SU-DHL-6 (cell line): Measurements from ENCODE around the gene LRP1B.

Experiments used
- H2AFZ ChIP-seq: fragments of 200-600 bp; sonication (generic); 2 replicates; pipeline ENCODE4 v1.6.1; 2014; ENCODE audit warnings: low read depth, mild to moderate bottlenecking, moderate library complexity, mixed read lengths, antibody characterized with exemption, low read length; ENCODE audit not compliant: severe bottlenecking
- H3F3A ChIP-seq: fragments of 200-600 bp; shearing (Covaris generic); 2 replicates; pipeline ENCODE4 v1.6.0; 2016; ENCODE audit warnings: antibody characterized with exemption, mild to moderate bottlenecking; ENCODE audit not compliant: insufficient read depth
- H3K27ac ChIP-seq: fragments of 200-600 bp; sonication (generic); 2 replicates; pipeline ENCODE4 v1.5.1; 2016; ENCODE audit warnings: low read depth, mild to moderate bottlenecking, low read length, moderate library complexity, mixed read lengths
- H3K27me3 ChIP-seq: fragments of 200-600 bp; sonication (generic), shearing (Covaris generic); 2 replicates; pipeline ENCODE4 v1.6.0; 2014; ENCODE audit warnings: mild to moderate bottlenecking, low read length
- H3K36me3 ChIP-seq: fragments of 200-600 bp; sonication (generic); 2 replicates; pipeline ENCODE4 v1.6.1; 2014; ENCODE audit warnings: mild to moderate bottlenecking, low read length, mixed read lengths
- H3K4me2 ChIP-seq: fragments of 300-600, 200-600 bp; shearing (Covaris generic), sonication (generic); 2 replicates; pipeline ENCODE4 v1.6.0; 2014; ENCODE audit warnings: low read length, low read depth, mild to moderate bottlenecking; ENCODE audit not compliant: poor library complexity, severe bottlenecking
- H3K4me3 ChIP-seq: fragments of 200-600 bp; sonication (generic); 2 replicates; pipeline ENCODE4 v1.5.1; 2014; ENCODE audit warnings: antibody characterized with exemption, low read length, mild to moderate bottlenecking, mixed read lengths; ENCODE audit not compliant: insufficient read depth, poor library complexity, severe bottlenecking
- H3K79me2 ChIP-seq: fragments of 200-600 bp; sonication (generic); 2 replicates; pipeline ENCODE4 v1.6.1; 2014; ENCODE audit warnings: mild to moderate bottlenecking, low read length, moderate library complexity; ENCODE audit not compliant: insufficient read depth
- H3K9ac ChIP-seq: fragments of 200-600 bp; sonication (generic); 2 replicates; pipeline ENCODE4 v1.7.0; 2014; ENCODE audit warnings: mild to moderate bottlenecking, low read length
- H3K9me2 ChIP-seq: fragments of 200-600 bp; sonication (generic); replicated peaks from 2 replicates; pipeline ENCODE4 v1.6.1; 2014; ENCODE audit warnings: low read length; ENCODE audit not compliant: insufficient read depth
- H3K9me3 ChIP-seq: fragments of 200-600 bp; sonication (generic); 2 replicates; pipeline ENCODE4 v1.6.1; 2014; ENCODE audit warnings: low read length, mixed read lengths; ENCODE audit not compliant: insufficient read depth
- H4K20me1 ChIP-seq: fragments of 200-600 bp; sonication (generic); 2 replicates; pipeline ENCODE4 v1.6.1; 2014; ENCODE audit warnings: low read depth, mild to moderate bottlenecking, antibody characterized with exemption, low read length, moderate library complexity, mixed read lengths
- CTCF ChIP-seq: fragments of 200-600 bp; sonication (generic); IDR thresholded peaks from one replicate; pipeline ENCODE4 v1.5.1; 2017; ENCODE audit warnings: antibody characterized with exemption, mild to moderate bottlenecking, low read length, moderate library complexity; ENCODE audit not compliant: insufficient read depth, poor library complexity, severe bottlenecking
- EZH2phosphoT487 ChIP-seq: fragments of 200-600 bp; sonication (generic), shearing (Covaris generic); conservative IDR thresholded peaks from 2 replicates; pipeline ENCODE4 v1.6.1; 2018; ENCODE audit warnings: mild to moderate bottlenecking, antibody characterized with exemption, low read length, moderate library complexity, mixed read lengths

The LRP1B gene

DNA sequence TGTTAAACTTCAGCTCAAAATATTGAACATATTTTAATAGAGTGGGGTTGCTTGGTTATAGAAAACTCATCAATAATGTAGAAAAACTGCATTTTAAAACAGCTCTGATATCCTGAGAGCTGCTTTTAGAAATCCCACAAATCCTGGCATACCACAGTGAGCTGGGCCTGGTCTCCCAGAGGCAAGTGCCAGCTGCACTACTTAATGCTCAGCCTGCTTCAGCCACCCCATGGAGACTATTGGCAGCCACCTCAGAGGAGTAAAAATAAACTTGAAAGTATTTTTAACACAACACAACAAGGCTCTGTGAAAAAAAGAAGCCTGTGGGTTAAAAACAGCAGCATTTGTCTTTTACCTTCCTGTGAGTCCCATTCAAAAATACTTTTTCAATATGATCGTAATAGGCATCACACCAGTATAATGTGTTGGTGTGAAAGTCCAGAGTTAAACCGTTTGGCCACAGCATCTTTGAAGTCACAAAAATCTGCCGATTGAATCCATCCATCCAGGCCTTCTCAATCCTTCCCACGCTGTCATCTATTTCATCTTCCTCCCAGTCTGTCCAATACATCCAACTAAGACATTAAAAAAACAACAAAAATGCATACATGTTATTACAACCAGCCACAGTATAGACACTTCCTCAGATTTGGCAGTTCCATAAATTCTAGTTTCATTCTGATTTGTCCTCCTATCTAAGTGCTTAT, 1115.3 kb downstream of the LRP1B start:
- TF ChIP-seq CTCF (no peak), EZH2phosphoT487 (no peak)
- no peaks in the 10 kb centered on the region for H3F3A ChIP-seq
- H3K9ac ChIP-seq, result no peak overlapping the region
- no peaks in the 10 kb centered on the region for H4K20me1 ChIP-seq
- no peaks in the 10 kb centered on the region for H3K27me3 ChIP-seq
- no peaks in the 10 kb centered on the region for H3K9me2 ChIP-seq
- H2AFZ ChIP-seq, result no peak overlapping the region
- H3K36me3 ChIP-seq, result no peaks in the 10 kb centered on the region
- H3K9me3 ChIP-seq, result no peaks in the 10 kb centered on the region
- no peak overlapping the region for H3K27ac ChIP-seq
- no peaks in the 10 kb centered on the region for H3K79me2 ChIP-seq
- no peak overlapping the region for H3K4me3 ChIP-seq
- no peak overlapping the region for H3K4me2 ChIP-seq

DNA sequence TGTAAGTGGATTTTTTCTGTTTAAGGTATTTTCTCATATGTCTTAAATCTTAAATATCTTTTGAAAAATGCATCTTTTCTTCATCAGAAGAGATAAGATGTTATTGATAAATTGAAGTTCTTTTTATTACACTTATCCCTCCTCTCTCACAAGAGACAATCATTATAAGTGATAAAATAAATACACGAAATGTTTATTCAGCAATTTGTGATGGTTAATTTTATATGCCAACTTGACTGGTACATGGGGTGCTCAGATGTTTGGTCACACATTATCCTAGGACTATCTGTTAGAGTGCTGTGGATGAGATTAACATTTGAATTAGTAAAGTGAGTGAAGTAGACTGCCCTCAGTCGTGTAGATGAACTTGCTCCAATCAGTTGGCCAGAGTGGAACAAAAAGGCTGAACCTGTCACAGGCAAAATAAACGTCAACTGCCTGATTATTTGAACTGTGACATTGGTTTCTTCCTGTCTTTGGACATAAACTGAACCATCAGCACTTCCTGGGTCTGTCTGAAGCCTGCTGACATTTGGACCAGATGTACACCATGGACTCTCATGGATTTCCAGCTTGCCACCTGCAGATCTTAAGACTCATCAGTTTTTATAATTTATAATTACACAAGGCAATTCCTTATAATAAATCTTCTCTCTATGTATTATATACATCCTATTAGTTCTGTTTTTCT, 1126.7 kb downstream of the LRP1B start:
- no peak for TF ChIP-seq EZH2phosphoT487
- no peak for TF ChIP-seq CTCF

GRCh38 chr2:141001750-141002149, 1129.1 kb downstream of the LRP1B start:
- Histone ChIP-seq H2AFZ (no peak overlapping the region), H3K9me3 (no peaks in the 10 kb centered on the region), H3K27me3 (no peaks in the 10 kb centered on the region), H4K20me1 (no peaks in the 10 kb centered on the region), H3F3A (no peaks in the 10 kb centered on the region), H3K4me2 (no peak overlapping the region), H3K9ac (no peak overlapping the region), H3K9me2 (no peaks in the 10 kb centered on the region), H3K27ac (no peak overlapping the region), H3K4me3 (no peak overlapping the region), H3K36me3 (no peaks in the 10 kb centered on the region), H3K79me2 (no peaks in the 10 kb centered on the region)
- TF ChIP-seq EZH2phosphoT487 (no peak), CTCF (no peak)

More for the DNA sequence above, 1126.7 kb downstream of the LRP1B start:
- Histone ChIP-seq H2AFZ (no peak overlapping the region), H3K79me2 (no peaks in the 10 kb centered on the region), H3K36me3 (no peaks in the 10 kb centered on the region), H3K27ac (no peak overlapping the region), H3K9me2 (no peaks in the 10 kb centered on the region), H4K20me1 (no peaks in the 10 kb centered on the region), H3K9ac (no peak overlapping the region), H3K9me3 (no peaks in the 10 kb centered on the region), H3K4me2 (no peak overlapping the region), H3K27me3 (no peaks in the 10 kb centered on the region), H3F3A (no peaks in the 10 kb centered on the region), H3K4me3 (no peak overlapping the region)
